Activated CD4-positive, CD25-positive, alpha-beta regulatory T cell treated with anti-CD3 and anti-CD28 coated beads, Interleukin-2, amount 50 U/mL, for 16 hours (primary cell): ENCODE measurements around the gene CHST11.
"Not testable (repeated sequence)": the region's sequence is repeated elsewhere in the genome, so short reads cannot be mapped to it uniquely, and the experiment has no call there.

Experiments
- DNase-seq: peaks from one replicate; pipeline ENCODE4 v3.0.0-alpha.2; 2020; ENCODE audit warnings: low read depth, low spot score

The CHST11 gene

GRCh38 chr12:104526320-104526719 lies 69.6 kb downstream of the CHST11 start:
- DNase-seq: no peak

DNA sequence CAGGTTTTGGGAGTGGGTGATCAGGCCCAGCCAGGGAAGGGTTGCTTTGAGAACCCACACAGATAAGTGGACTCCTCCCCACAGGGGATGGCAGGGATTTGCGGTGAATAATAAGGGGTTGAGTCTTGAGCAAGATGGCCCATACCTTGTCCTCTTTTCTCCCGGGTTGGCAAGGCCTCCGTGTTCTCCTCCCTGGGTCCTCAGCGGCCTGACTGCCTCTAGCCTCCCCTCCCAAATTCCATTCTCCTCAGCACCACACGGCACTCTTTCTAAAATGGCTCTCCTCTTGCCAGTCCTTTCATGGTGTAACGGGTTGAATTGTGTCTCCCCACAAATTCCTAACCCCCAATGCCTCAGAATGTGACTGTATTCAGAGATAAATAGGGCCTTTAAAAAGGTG lies 70.0 kb downstream of the CHST11 start:
- no peak for DNase-seq

GRCh38 chr12:104527653-104528052 lies 70.9 kb downstream of the CHST11 start:
- DNase-seq: not testable (repeated sequence)

DNA sequence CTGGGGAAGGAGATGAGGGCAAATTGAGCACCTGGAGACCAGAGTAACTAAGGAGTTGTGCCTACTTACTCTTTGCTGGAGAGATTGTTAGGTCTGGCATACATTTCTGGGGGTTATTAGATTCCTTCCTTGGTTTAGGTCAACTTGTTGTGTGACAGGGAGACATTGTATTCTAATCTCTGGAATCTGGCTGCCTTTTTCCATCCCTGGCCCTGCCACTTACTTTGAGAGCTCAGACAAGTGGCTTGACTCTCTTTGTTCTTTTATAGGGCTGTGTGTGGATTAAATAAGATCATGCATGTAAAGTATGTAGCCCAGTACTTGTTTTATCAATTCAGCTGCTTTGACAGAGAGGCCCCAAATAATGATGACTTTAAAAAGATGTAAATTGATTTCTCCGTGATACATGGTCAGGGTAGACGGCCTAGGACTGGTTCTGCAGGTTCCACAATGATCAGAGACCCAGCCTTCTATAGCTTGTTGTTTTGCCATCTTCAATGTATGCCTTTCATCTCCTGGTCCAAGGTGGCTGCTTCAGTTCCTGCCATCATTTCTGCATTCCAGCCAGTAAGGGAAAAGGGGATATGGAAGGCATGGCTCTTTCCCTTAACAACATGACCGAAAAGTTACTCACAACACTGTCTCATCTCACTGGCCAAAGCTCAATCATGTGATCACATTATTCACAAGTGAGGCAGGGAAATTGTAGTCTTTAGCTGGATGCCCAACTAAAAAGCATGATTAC lies 72.6 kb downstream of the CHST11 start:
- no peak for DNase-seq

DNA sequence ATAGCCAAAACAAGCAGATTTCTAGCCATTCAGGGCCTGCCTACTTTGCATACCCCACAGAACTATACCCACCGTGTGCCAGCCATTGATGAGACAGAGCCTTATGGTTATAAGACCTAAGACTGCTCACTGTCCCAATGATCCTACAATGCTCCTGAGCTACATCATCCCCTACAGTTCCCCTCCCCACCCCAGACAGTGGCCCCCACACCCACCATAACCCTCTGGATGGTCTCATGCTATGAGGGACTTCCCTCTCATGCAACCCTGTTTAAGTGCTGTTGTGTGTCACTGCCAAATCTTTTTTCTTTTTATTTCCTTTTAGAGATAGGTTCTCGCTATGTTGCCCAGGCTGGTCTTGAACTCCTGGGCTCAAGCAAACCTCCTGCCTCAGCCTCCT lies 75.9 kb downstream of the CHST11 start:
- no peak for DNase-seq

GRCh38 chr12:104533134-104533533 lies 76.4 kb downstream of the CHST11 start:
- DNase-seq: no peak

- DNase-seq: no peak
These were observed 77.6 kb downstream of the CHST11 start for GRCh38 chr12:104534162-104534856.

DNA sequence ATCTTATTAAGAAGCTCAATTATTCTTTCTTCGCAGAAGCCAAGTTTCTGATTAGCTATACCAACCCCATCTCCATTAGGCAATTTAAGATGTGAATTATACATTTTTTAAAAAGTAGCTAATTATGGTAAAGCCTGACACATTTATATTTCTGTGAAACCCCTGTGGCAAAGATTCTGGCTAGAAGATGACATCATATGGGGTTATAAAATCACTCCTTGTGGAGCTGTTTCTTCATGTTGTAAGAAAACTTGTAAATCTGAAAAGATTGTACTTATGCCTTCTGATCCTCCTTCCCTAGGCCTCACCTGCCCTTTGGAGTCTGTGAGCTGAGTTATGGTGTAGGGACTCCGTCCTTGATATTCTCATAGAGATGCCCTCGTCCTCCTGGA lies 78.1 kb downstream of the CHST11 start:
- no peak for DNase-seq

- DNase-seq: no peak
These were observed 78.6 kb downstream of the CHST11 start for GRCh38 chr12:104535369-104535768.

DNA sequence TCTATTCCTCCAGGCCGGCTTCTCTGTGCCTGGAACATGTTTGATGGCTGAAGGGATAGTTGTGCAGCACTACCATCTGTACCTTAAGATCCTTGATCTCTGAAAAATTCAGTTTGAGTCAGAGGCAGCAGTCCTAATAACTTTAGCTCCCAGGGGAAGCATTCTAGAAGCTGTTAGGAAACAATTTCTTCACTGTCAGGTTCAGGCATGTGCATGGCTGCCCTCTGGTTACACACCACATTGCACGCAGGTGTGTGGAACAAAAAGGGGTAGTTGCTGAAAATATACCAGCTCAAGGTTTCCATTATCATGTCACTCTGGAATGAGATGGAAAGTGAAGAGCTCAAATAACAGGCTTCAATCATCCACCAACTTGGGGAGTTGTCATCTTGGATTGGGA lies 80.1 kb downstream of the CHST11 start:
- no peak for DNase-seq

- no peak for DNase-seq
These were observed 81.3 kb downstream of the CHST11 start for GRCh38 chr12:104538056-104538455.

- no peak for DNase-seq
These were observed 82.2 kb downstream of the CHST11 start for GRCh38 chr12:104538891-104539462.

GRCh38 chr12:104544836-104545235 lies 88.1 kb downstream of the CHST11 start:
- no peak for DNase-seq

GRCh38 chr12:104546575-104546974 lies 89.8 kb downstream of the CHST11 start:
- no peak for DNase-seq

GRCh38 chr12:104547235-104547634 lies 90.5 kb downstream of the CHST11 start:
- no peak for DNase-seq

DNA sequence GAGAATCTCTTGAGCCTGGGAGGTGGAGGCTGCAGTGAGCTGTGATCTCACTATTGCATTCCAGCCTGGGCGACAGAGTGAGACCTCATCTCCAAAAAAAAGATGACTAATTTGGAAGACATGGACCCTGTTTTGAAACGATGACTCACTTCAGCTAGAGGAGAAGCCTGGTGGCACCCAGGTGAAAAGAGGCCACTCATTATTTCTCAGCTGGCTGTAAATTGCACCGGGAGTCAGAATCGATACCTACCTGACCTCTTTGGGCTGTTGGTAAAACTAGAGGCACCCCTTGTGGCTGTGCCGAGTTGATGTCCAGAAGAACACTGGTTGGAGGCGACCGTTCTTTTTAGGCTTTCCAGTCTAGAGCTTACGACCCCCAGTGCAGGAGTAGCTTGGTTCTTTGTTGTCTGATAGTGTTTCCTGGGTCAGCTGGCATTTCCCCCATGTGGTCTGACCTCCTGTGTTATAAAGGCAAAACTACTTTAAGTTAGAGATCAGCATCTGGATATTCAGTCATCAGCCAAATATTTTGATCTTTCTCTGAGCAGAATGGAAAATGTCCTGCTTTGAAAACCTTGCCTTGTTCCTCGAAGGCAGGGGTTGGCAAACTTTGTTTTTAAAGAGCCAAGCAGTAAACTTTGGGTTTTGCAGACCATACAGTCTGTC lies 93.2 kb downstream of the CHST11 start:
- no peak for DNase-seq

DNA sequence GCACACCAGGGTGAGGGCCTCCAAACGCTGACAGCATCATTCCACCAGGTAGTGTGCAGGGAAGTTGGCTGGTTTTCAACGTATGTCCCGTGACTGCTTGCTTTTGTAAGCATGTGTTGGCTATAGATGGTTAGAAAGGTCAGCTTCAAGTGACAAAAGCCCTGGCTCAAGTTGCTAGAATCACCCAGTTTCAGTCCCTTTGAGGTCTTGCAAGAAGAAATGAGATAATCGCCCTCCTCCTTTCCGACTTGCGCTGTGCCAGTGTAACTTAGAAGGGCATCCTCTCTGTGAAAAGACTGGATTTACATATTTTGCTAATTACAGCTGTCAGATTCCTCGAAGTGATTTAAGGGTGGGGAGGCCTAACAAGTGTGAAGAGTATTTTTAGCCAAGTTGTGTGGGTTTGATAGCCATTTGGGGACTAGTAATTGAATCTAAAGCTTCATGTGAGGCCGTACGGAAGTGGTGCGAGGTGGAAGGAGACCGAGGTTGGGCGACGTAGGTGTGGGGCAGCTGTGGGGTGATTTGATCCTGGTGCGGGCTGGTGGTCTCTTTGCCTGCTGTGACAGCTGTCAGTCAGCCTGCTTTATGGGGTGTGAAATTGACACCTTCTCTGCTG lies 94.7 kb downstream of the CHST11 start:
- DNase-seq: no peak

DNA sequence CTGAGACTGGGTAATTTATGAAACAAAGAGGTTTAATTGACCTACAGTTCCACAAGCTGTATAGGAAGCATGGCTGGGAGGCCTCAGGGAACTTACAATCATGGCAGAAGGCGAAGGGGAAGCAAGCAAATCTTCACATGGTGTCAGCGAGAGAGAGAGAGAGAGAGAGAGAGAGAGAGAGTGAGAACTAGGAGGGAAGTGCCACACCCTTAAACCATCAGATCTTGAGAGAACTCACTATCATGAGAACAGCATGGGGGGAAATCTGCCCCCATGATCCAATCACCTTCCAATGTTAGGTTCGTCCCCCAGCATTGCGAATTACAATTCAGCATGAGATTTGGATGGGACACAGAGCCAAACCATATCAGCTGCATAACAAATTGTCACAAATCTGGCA lies 96.7 kb downstream of the CHST11 start:
- DNase-seq: no peak

DNA sequence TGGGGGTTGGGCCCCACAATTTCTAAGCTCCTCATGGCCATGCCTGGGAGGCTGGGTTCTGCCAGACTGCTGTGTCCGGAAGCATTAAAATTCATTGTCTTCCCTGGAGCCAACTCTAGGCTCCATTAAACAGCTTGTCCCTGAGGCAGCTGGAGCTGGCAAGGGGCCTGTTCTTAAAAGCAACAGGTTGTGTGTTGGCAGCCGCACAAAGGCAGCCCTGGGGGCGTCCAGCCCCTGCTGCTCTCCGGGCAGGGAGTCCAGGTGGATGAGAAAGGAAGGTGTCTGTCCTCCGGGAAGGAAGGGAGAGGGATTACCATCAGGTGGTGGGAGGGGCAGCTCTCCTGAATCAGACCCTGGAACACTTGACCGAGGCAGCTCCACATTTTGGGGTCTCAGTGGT lies 98.9 kb downstream of the CHST11 start:
- no peak for DNase-seq

GRCh38 chr12:104557488-104558195 lies 100.9 kb downstream of the CHST11 start:
- no peak for DNase-seq

GRCh38 chr12:104560881-104561280 lies 104.1 kb downstream of the CHST11 start:
- DNase-seq: no peak
